K562 (cell line): ENCODE data around the gene CD74. TPM values are rescaled to one million over a fixed set of nuclear protein-coding genes. Genes with fewer than 3 reads are reported as not detected.

ENCODE experiments used
- ATAC-seq: fragments of 200-7000 bp; cut with Tn5 transposase; 3 replicates; pipeline ENCODE4 v1.9.1; 2020; ENCODE audit warnings: moderate library complexity
- BruUV-seq: library from RNA; stranded (reverse); fragments of 400-500 nt; replicated peaks from 2 replicates; lab custom pipeline; 2021; lab: Mats Ljungman, UMichigan
- CTCF ChIA-PET: fragments of 300-600 bp; formaldehyde crosslinking; extraction: SDS; loops from one replicate; lab custom pipeline; 2021; ENCODE audit warnings: low intra/inter-chr PET ratio; lab: Yijun Ruan, JAX
- POLR2A ChIA-PET: fragments of 300-600, 350-650 bp; sonication (Branson Sonifier 250); formaldehyde crosslinking; extraction: SDS; loops from one replicate; lab custom pipeline; 2021; ENCODE audit warnings: antibody characterized with exemption, inconsistent platforms; lab: Yijun Ruan, JAX
- DNase-seq, 4 experiments: peaks; one replicate each; pipeline versions ENCODE4 v3.0.0 to v3.0.0-alpha.2; 2011 to 2018; ENCODE audit warnings: low spot score in 3 of 4, mixed read lengths in 3 of 4; ENCODE audit errors: extremely low read depth in 1 of 4
- FAIRE-seq: peaks from 2 replicates; lab custom pipeline; 2011; peaks lifted over from hg19 to GRCh38; lab: Jason Lieb, UNC
- H2AFZ ChIP-seq: 2 replicates; pipeline ENCODE4 v1.6.0; 2011; ENCODE audit warnings: low read depth, low read length, control low read depth, inconsistent platforms
- H3K27ac ChIP-seq: fragments of 200-600 bp; 3 replicates; pipeline ENCODE4 v1.8.0; 2011; ENCODE audit warnings: low read depth, mild to moderate bottlenecking, control low read depth, inconsistent platforms, low read length, moderate library complexity, mixed read lengths; ENCODE audit errors: extremely low read depth
- H3K27me3 ChIP-seq, 2 experiments: fragments of 300-600 bp in 1 of 2; 2 replicates in 1 of 2; 3 replicates in 1 of 2; pipeline versions ENCODE4 v1.6.0 to v1.8.0; 2011; ENCODE audit warnings: inconsistent platforms in 2 of 2, low read length in 2 of 2, mild to moderate bottlenecking in 1 of 2, mixed read lengths in 1 of 2, moderate library complexity in 1 of 2; ENCODE audit not compliant: control insufficient read depth in 2 of 2, insufficient read depth in 2 of 2
- H3K36me3 ChIP-seq: fragments of 300-600 bp; 3 replicates; pipeline ENCODE4 v1.8.0; 2011; ENCODE audit warnings: mild to moderate bottlenecking, low read length, inconsistent platforms; ENCODE audit not compliant: control insufficient read depth, insufficient read depth
- H3K4me1 ChIP-seq, 2 experiments: fragments of 200-600 bp in 1 of 2; replicated peaks in 1 of 2; 2 replicates in 1 of 2; 3 replicates in 1 of 2; pipeline versions ENCODE4 v1.5.1 to v1.8.0; 2011; ENCODE audit warnings: inconsistent platforms in 2 of 2, low read length in 2 of 2, mild to moderate bottlenecking in 1 of 2, mixed read lengths in 1 of 2, moderate library complexity in 1 of 2; ENCODE audit not compliant: control insufficient read depth in 2 of 2, insufficient read depth in 2 of 2
- H3K4me2 ChIP-seq: 2 replicates; pipeline ENCODE4 v1.6.1; 2011; ENCODE audit warnings: low read length, control low read depth, inconsistent platforms, mixed read lengths; ENCODE audit not compliant: insufficient read depth
- H3K4me3 ChIP-seq: fragments of 200-600 bp; sonication (generic), shearing (Covaris generic); 2 replicates; pipeline ENCODE4 v1.5.1; 2016; ENCODE audit warnings: control low read depth, inconsistent platforms
- H3K79me2 ChIP-seq: fragments of 200-600 bp; 3 replicates; pipeline ENCODE4 v1.8.0; 2011; ENCODE audit warnings: low read length, inconsistent platforms; ENCODE audit not compliant: control insufficient read depth, insufficient read depth
- H3K9ac ChIP-seq, 2 experiments: 2 replicates each; pipeline versions ENCODE4 v1.6.0 to v1.6.1; 2011; ENCODE audit warnings: low read depth in 2 of 2, low read length in 2 of 2, control low read depth in 1 of 2, inconsistent platforms in 1 of 2, mild to moderate bottlenecking in 1 of 2, mixed read lengths in 1 of 2; ENCODE audit not compliant: insufficient read depth in 1 of 2
- H3K9me1 ChIP-seq: one replicate; pipeline ENCODE4 v1.6.0; 2011; ENCODE audit warnings: inconsistent platforms, mild to moderate bottlenecking, low read length, moderate library complexity; ENCODE audit not compliant: control insufficient read depth, insufficient read depth
- H3K9me3 ChIP-seq: replicated peaks from 2 replicates; pipeline ENCODE4 v1.5.1; 2011; ENCODE audit warnings: low read depth, low read length, inconsistent platforms; ENCODE audit not compliant: control insufficient read depth, insufficient read depth
- H4K20me1 ChIP-seq: replicated peaks from 2 replicates; pipeline ENCODE4 v1.6.1; 2011; ENCODE audit warnings: low read length, inconsistent platforms, mixed read lengths; ENCODE audit not compliant: control insufficient read depth, insufficient read depth
- ATF3 ChIP-seq, 2 experiments: fragments of 450-650 bp in 1 of 2; sonication (generic) in 1 of 2; formaldehyde crosslinking in 1 of 2; IDR thresholded peaks in 1 of 2; conservative IDR thresholded peaks in 1 of 2; 2 replicates each; pipeline versions ENCODE4 v1.6.1 to v1.8.1; 2016 to 2023; ENCODE audit warnings: mild to moderate bottlenecking in 2 of 2, moderate library complexity in 2 of 2, inconsistent platforms in 1 of 2, missing genetic modification reagents in 1 of 2
- BRCA1 ChIP-seq, 2 experiments: fragments of 450-650 bp in 1 of 2; sonication (generic) in 1 of 2; formaldehyde crosslinking in 1 of 2; IDR thresholded peaks; 2 replicates each; pipeline versions ENCODE4 v1.5.0 to v1.6.1; 2017 to 2020; ENCODE audit warnings: mild to moderate bottlenecking in 1 of 2, missing genetic modification reagents in 1 of 2
- PREB ChIP-seq: sonication (generic); formaldehyde crosslinking; IDR thresholded peaks from 2 replicates; pipeline ENCODE4 v1.8.1; 2023; ENCODE audit warnings: mild to moderate bottlenecking, missing genetic modification reagents
- SOX6 ChIP-seq: fragments of 450-650 bp; IDR thresholded peaks from 2 replicates; pipeline ENCODE4 v1.6.1; 2014; ENCODE audit warnings: mild to moderate bottlenecking
- YY1 ChIP-seq, 3 experiments: IDR thresholded peaks; 2 replicates each; pipeline ENCODE4 v1.6.1; 2011; ENCODE audit warnings: low read length in 2 of 3, mild to moderate bottlenecking in 2 of 3, moderate library complexity in 2 of 3, borderline replicate concordance in 1 of 3, control low read depth in 1 of 3, low read depth in 1 of 3; ENCODE audit not compliant: insufficient read depth in 3 of 3, insufficient replicate concordance in 2 of 3, control insufficient read depth in 1 of 3, insufficient read length in 1 of 3; ENCODE audit errors: extremely low read depth in 1 of 3
- WGBS: fragments of 100-300 bp; shearing (Covaris generic); methylation state at CpG from one replicate; pipeline ENCODE4 v1.1.6; 2016; ENCODE audit warnings: low coverage, mixed read lengths; ENCODE audit not compliant: insufficient coverage; ENCODE audit errors: missing lambda C conversion rate; 5-methylcytosine and 5-hydroxymethylcytosine counted together
- in situ Hi-C: fragments of 300-500 bp; cut with MboI; formaldehyde crosslinking; loops from 4 replicates; pipeline ENCODE4 v1.15.0; 2018; ENCODE audit warnings: inconsistent platforms, mixed read lengths
- intact Hi-C: fragments of 100-400 bp; cut with micrococcal nuclease; formaldehyde crosslinking; loops from 2 replicates; pipeline ENCODE4 v1.14.2; 2022
- polyA plus RNA-seq, 8 experiments: library from polyadenylated mRNA; depleted of rRNA in 4 of 8; stranded (reverse) in 5 of 8; unstranded in 3 of 8; fragments of >200 nt; fragmentation: Nextera tagmentation in 2 of 8; fragmentation: Illumina TruSeq in 1 of 8; extraction: Ambion mirVana in 2 of 8; extraction: Trizol in 1 of 8; gene quantifications; 2 replicates each; pipeline versions ENCODE4 v1.2.1 to v1.2.3, GENCODE V29; 2011 to 2014; ENCODE audit warnings: inconsistent platforms in 1 of 8, missing spikeins in 1 of 8
- total RNA-seq, 7 experiments: library from RNA; depleted of rRNA in 6 of 7; stranded (reverse); fragments of >200 nt in 6 of 7; fragmentation: Illumina TruSeq in 2 of 7; extraction: Trizol in 2 of 7; gene quantifications; 2 replicates each; pipeline versions ENCODE4 v1.2.1 to v1.2.3, GENCODE V29; 2011 to 2021; ENCODE audit warnings: low replicate concordance in 1 of 7

The CD74 gene
- total and polyA plus RNA-seq, 9 of the 15 experiments (the other 6 are each of a cell fraction or from before 2014, with no cell fraction given), result 0.07 to 4.8 (median 0.32) TPM

- no peak for TF ChIP-seq SOX6
- TF ChIP-seq YY1 (IDR thresholded peaks at IDR 0.05; ENCODE audit: borderline replicate concordance in 1 of 3, control insufficient read depth in 1 of 3, extremely low read depth in 1 of 3, insufficient read depth in 3 of 3, insufficient read length in 1 of 3, insufficient replicate concordance in 2 of 3, low read depth in 1 of 3, low read length in 2 of 3), result no peak
- no peak for TF ChIP-seq ATF3 (IDR thresholded peaks at IDR 0.05)
- TF ChIP-seq ATF3 (CRISPR knock-in tag; conservative IDR thresholded peaks at IDR 0.05), result no peak
- TF ChIP-seq PREB (CRISPR knock-in tag), result no peak
- TF ChIP-seq BRCA1 (IDR thresholded peaks at IDR 0.05), result no peak
- TF ChIP-seq BRCA1 (CRISPR knock-in tag; IDR thresholded peaks at IDR 0.05), result no peak
- no peaks in the 10 kb centered on the region for H3K4me1 ChIP-seq
- no peak overlapping the region for H3K4me3 ChIP-seq
- CTCF ChIA-PET, result no interaction called here
- intact Hi-C loops (no loop called here), in situ Hi-C loops (no loop called here)
- H2AFZ ChIP-seq, result no peak overlapping the region
- no peaks in the 10 kb centered on the region for H4K20me1 ChIP-seq
- H3K9me3 ChIP-seq, result no peaks in the 10 kb centered on the region
- no peaks in the 10 kb centered on the region for H3K79me2 ChIP-seq
- FAIRE-seq (no peak), DNase-seq (no peak), ATAC-seq (no peak)
- no peak overlapping the region for H3K4me2 ChIP-seq
- POLR2A ChIA-PET, result interaction anchor here (1.1 kb wide), 1 partner anchor 11 kb away, joined by 3 read pairs; no protein-coding TSS in a partner anchor
- H3K9me1 ChIP-seq, result peaks cover 2% of the 10 kb centered on the region
- H3K9ac ChIP-seq, result no peak overlapping the region
- no peaks in the 10 kb centered on the region for H3K27me3 ChIP-seq
- no peak overlapping the region for H3K27ac ChIP-seq
- peaks cover 94% of the 10 kb centered on the region; the same call in 2 of the 3 replicates for H3K36me3 ChIP-seq
- 95% methylated on average over 4 of the region's 4 CpGs for WGBS
- BruUV-seq, result no TSS peak
Measured at GRCh38 chr5:150368526-150368925, 44.2 kb downstream of the CD74 start.
